ENCODE results near the gene JAKMIP3. TPM values are rescaled to one million over a fixed set of nuclear protein-coding genes. Genes with fewer than 3 reads are reported as not detected.

The JAKMIP3 gene
- total RNA-seq, 1 experiment from 2014 or later = 0.07 TPM

GRCh38 chr10:132058111-132058745 is 7.5 kb upstream of the JAKMIP3 start:
- H2AFZ ChIP-seq (ENCODE audit: low read length) = no peak overlapping the region
- H3K4me2 ChIP-seq (ENCODE audit: low read depth, low read length, poor library complexity, severe bottlenecking) = no peak overlapping the region
- H3K36me3 ChIP-seq (ENCODE audit: insufficient read depth, low read length) = no peaks in the 10 kb centered on the region
- H3K27ac ChIP-seq (ENCODE audit: low read length) = no peak overlapping the region
- H3K4me1 ChIP-seq (ENCODE audit: low read length) = no peaks in the 10 kb centered on the region
- H3K9me2 ChIP-seq (replicated peaks; ENCODE audit: insufficient read depth, low read length) = no peaks in the 10 kb centered on the region
- H3K4me3 ChIP-seq (ENCODE audit: low read length) = no peak overlapping the region
- H3K79me2 ChIP-seq (ENCODE audit: low read length) = no peaks in the 10 kb centered on the region
- no peaks in the 10 kb centered on the region for H3K27me3 ChIP-seq (ENCODE audit: low read length)
- H4K20me1 ChIP-seq (ENCODE audit: insufficient read depth, low read depth, low read length) = no peaks in the 10 kb centered on the region
- H3K9me3 ChIP-seq (ENCODE audit: low read length) = no peaks in the 10 kb centered on the region
- DNase-seq = no peak
- no peak overlapping the region for H3K9ac ChIP-seq (ENCODE audit: low read length)

DNA sequence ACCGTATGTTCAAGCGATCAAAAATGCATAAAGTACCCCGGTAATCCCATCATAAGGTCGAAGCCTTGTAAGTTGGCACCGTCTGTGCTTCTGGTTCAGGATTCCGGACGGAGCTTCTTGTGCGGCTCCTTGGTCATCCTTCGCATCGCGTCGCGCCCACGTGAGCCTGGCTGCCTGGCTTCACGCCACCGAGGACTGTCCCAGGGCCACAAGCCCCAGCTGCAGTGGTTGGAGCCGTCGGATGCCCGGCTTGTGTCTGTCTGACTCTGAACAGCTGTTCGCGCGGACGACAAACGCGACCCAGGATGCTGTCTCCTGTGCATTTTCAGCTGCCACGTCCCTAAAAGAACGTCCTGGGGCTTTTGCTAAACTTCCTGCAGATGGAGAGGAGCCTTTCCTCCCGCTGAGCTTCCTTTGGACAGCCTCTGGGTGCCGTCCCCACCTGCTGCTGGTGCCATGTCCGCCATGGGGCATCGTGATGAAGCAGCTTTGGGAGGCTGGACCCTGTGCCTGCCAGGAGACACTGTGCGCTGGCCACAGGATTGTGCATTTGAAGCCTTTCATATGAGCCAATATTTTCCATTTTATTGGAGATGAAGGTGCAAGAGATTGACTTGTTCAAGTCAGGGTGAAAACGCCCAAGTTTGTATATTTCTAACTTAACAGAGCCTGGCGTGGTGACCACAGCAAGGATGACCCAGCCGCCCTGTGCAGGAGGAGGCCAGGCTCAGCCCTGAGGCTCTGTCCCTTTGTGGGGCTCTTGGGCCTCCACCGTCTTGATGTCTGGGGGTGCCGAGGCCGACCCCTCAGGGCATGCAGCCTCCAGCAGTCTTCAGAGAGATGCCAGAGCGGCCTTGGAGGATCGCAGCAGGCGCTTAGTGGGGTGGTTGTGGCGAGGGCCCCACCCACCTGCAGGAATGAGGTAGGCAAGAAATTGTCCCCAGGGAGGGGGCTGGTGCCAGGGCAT is 6.7 kb upstream of the JAKMIP3 start:
- Histone ChIP-seq H2AFZ (ENCODE audit: low read length) (no peak overlapping the region), H3K27me3 (ENCODE audit: low read length) (no peaks in the 10 kb centered on the region), H3K27ac (ENCODE audit: low read length) (no peak overlapping the region), H4K20me1 (ENCODE audit: insufficient read depth, low read depth, low read length) (no peaks in the 10 kb centered on the region), H3K9me2 (replicated peaks; ENCODE audit: insufficient read depth, low read length) (no peaks in the 10 kb centered on the region), H3K4me2 (ENCODE audit: low read depth, low read length, poor library complexity, severe bottlenecking) (no peak overlapping the region), H3K9ac (ENCODE audit: low read length) (no peak overlapping the region), H3K4me3 (ENCODE audit: low read length) (no peak overlapping the region), H3K36me3 (ENCODE audit: insufficient read depth, low read length) (no peaks in the 10 kb centered on the region), H3K9me3 (ENCODE audit: low read length) (no peaks in the 10 kb centered on the region), H3K4me1 (ENCODE audit: low read length) (no peaks in the 10 kb centered on the region), H3K79me2 (ENCODE audit: low read length) (no peaks in the 10 kb centered on the region)
- DNase-seq = no peak

GRCh38 chr10:132059760-132060508 is 5.8 kb upstream of the JAKMIP3 start:
- Histone ChIP-seq H3K27ac (ENCODE audit: low read length) (no peak overlapping the region), H2AFZ (ENCODE audit: low read length) (no peak overlapping the region), H3K79me2 (ENCODE audit: low read length) (no peaks in the 10 kb centered on the region), H3K9me2 (replicated peaks; ENCODE audit: insufficient read depth, low read length) (no peaks in the 10 kb centered on the region), H3K4me2 (ENCODE audit: low read depth, low read length, poor library complexity, severe bottlenecking) (no peak overlapping the region), H3K4me1 (ENCODE audit: low read length) (no peaks in the 10 kb centered on the region), H3K36me3 (ENCODE audit: insufficient read depth, low read length) (no peaks in the 10 kb centered on the region), H3K4me3 (ENCODE audit: low read length) (no peak overlapping the region), H3K9me3 (ENCODE audit: low read length) (no peaks in the 10 kb centered on the region), H3K27me3 (ENCODE audit: low read length) (no peaks in the 10 kb centered on the region), H4K20me1 (ENCODE audit: insufficient read depth, low read depth, low read length) (no peaks in the 10 kb centered on the region), H3K9ac (ENCODE audit: low read length) (no peak overlapping the region)
- no peak for DNase-seq

DNA sequence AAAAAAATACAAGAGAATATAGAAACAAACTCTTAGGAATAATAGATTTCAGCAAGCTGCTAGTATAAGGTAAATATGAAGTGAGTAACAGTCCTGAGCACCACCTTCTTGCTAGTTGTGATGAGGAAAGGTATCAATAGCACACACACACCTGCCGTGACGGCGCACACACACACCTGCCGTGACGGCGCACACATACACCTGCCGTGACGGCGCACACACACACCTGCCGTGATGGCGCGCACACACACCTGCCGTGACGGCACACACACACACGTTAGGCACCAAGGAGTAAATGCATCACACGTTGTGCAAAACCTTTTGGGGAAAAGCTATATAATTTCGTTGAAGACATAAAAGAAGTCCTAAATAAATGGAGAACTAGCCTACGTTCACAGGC is 4.7 kb upstream of the JAKMIP3 start:
- H4K20me1 ChIP-seq (ENCODE audit: insufficient read depth, low read depth, low read length) = no peaks in the 10 kb centered on the region

GRCh38 chr10:132061465-132061864 is 4.3 kb upstream of the JAKMIP3 start:
- Histone ChIP-seq H3K9me3 (ENCODE audit: low read length) (no peaks in the 10 kb centered on the region), H3K4me3 (ENCODE audit: low read length) (no peak overlapping the region), H3K79me2 (ENCODE audit: low read length) (no peaks in the 10 kb centered on the region), H3K27ac (ENCODE audit: low read length) (no peak overlapping the region), H4K20me1 (ENCODE audit: insufficient read depth, low read depth, low read length) (no peaks in the 10 kb centered on the region), H3K4me1 (ENCODE audit: low read length) (no peaks in the 10 kb centered on the region), H3K9me2 (replicated peaks; ENCODE audit: insufficient read depth, low read length) (no peaks in the 10 kb centered on the region), H3K36me3 (ENCODE audit: insufficient read depth, low read length) (no peaks in the 10 kb centered on the region), H3K9ac (ENCODE audit: low read length) (no peak overlapping the region), H3K4me2 (ENCODE audit: low read depth, low read length, poor library complexity, severe bottlenecking) (no peak overlapping the region), H2AFZ (ENCODE audit: low read length) (no peak overlapping the region), H3K27me3 (ENCODE audit: low read length) (no peaks in the 10 kb centered on the region)
- no peak for DNase-seq

More for the DNA sequence above, 4.7 kb upstream of the JAKMIP3 start:
- no peak overlapping the region for H2AFZ ChIP-seq (ENCODE audit: low read length)
- no peaks in the 10 kb centered on the region for H3K36me3 ChIP-seq (ENCODE audit: insufficient read depth, low read length)
- H3K27me3 ChIP-seq (ENCODE audit: low read length) = no peaks in the 10 kb centered on the region
- H3K4me1 ChIP-seq (ENCODE audit: low read length) = no peaks in the 10 kb centered on the region
- H3K4me2 ChIP-seq (ENCODE audit: low read depth, low read length, poor library complexity, severe bottlenecking) = no peak overlapping the region
- H3K79me2 ChIP-seq (ENCODE audit: low read length) = no peaks in the 10 kb centered on the region
- H3K9me3 ChIP-seq (ENCODE audit: low read length) = no peaks in the 10 kb centered on the region
- no peak for DNase-seq
- H3K9me2 ChIP-seq (replicated peaks; ENCODE audit: insufficient read depth, low read length) = no peaks in the 10 kb centered on the region
- H3K4me3 ChIP-seq (ENCODE audit: low read length) = no peak overlapping the region
- H3K9ac ChIP-seq (ENCODE audit: low read length) = no peak overlapping the region
- H3K27ac ChIP-seq (ENCODE audit: low read length) = no peak overlapping the region

DNA sequence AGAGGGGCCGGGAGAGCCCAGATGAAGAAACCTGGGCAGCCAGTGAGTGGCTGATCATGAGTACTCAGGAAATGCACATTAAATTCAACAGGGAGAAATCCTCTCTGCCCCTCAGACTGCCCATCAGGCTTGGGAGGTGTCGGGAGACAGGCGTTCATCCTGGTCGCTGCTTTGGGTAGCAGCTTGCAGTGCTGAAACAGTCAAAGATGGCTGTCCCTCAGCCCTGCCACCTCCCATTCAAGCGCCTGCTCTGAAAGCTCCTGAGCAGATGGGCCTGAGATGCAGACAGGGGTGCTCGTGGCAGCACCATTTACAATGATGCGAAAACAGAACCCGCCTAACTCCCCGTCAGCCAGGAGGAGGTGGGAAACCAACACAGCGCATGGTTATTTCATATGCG is 3.6 kb upstream of the JAKMIP3 start:
- H4K20me1 ChIP-seq (ENCODE audit: insufficient read depth, low read depth, low read length) = no peaks in the 10 kb centered on the region
- H3K27me3 ChIP-seq (ENCODE audit: low read length) = no peaks in the 10 kb centered on the region

DNA sequence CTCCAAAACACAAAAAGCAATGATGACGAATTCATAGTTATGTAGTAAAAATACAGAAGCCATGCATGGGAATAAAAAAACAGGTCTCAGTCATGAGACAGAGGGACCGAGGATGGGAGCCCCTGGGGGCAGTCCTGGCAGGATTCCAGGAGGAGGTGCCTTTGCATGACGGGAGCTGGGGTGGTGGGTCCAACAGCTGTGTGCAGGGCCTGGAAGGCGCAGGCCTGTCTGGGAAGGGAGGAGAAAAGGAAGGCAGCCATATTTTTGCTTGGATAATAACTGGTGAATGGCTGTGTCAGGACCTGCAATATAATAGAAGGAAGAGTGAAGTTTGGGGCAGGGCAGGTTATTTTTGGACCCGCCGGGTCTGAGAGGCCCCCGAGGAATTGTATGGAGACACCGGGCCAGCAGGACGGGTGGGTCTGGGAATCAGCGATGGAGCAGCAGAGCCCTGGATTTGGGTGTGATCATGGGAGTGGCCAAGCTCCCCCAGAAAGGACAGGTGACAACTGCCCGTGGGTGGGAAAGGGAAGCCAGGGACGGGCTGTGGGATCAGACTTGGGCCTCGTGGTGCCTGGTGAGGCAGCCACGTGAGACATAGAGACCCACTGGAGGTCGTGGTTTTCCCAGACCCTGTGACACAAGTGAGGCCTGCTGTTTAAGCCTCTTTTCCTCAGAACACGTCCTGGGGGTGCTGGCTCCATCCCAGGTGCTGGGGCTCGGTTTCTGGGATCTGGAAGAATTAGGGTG is 2.9 kb upstream of the JAKMIP3 start:
- no peak overlapping the region for H3K27ac ChIP-seq (ENCODE audit: low read length)
- H3K27me3 ChIP-seq (ENCODE audit: low read length) = no peaks in the 10 kb centered on the region
- no peak overlapping the region for H3K4me3 ChIP-seq (ENCODE audit: low read length)
- no peaks in the 10 kb centered on the region for H3K9me3 ChIP-seq (ENCODE audit: low read length)
- no peak for DNase-seq
- no peaks in the 10 kb centered on the region for H3K79me2 ChIP-seq (ENCODE audit: low read length)
- no peak overlapping the region for H2AFZ ChIP-seq (ENCODE audit: low read length)
- no peaks in the 10 kb centered on the region for H4K20me1 ChIP-seq (ENCODE audit: insufficient read depth, low read depth, low read length)
- H3K4me2 ChIP-seq (ENCODE audit: low read depth, low read length, poor library complexity, severe bottlenecking) = no peak overlapping the region
- H3K4me1 ChIP-seq (ENCODE audit: low read length) = no peaks in the 10 kb centered on the region
- H3K9ac ChIP-seq (ENCODE audit: low read length) = no peak overlapping the region
- no peaks in the 10 kb centered on the region for H3K36me3 ChIP-seq (ENCODE audit: insufficient read depth, low read length)
- H3K9me2 ChIP-seq (replicated peaks; ENCODE audit: insufficient read depth, low read length) = no peaks in the 10 kb centered on the region

More for the DNA sequence above, 3.6 kb upstream of the JAKMIP3 start:
- H3K36me3 ChIP-seq (ENCODE audit: insufficient read depth, low read length) = no peaks in the 10 kb centered on the region
- no peaks in the 10 kb centered on the region for H3K9me3 ChIP-seq (ENCODE audit: low read length)
- H3K27ac ChIP-seq (ENCODE audit: low read length) = no peak overlapping the region
- no peak overlapping the region for H3K4me3 ChIP-seq (ENCODE audit: low read length)
- no peak for DNase-seq
- H3K79me2 ChIP-seq (ENCODE audit: low read length) = no peaks in the 10 kb centered on the region
- H2AFZ ChIP-seq (ENCODE audit: low read length) = no peak overlapping the region
- H3K4me2 ChIP-seq (ENCODE audit: low read depth, low read length, poor library complexity, severe bottlenecking) = no peak overlapping the region
- no peaks in the 10 kb centered on the region for H3K9me2 ChIP-seq (replicated peaks; ENCODE audit: insufficient read depth, low read length)
- H3K4me1 ChIP-seq (ENCODE audit: low read length) = no peaks in the 10 kb centered on the region
- no peak overlapping the region for H3K9ac ChIP-seq (ENCODE audit: low read length)

Data from Karpas-422 (cell line).